K562 (cell line): Measurements from ENCODE around the gene UQCRH. TPM values are rescaled to one million over a fixed set of nuclear protein-coding genes. Genes with fewer than 3 reads are reported as not detected.

ENCODE experiments used
- ARNT ChIP-seq, 2 experiments: fragments of 450-650 bp; IDR thresholded peaks; 2 replicates each; pipeline ENCODE4 v1.6.1; 2016; ENCODE audit warnings: mild to moderate bottlenecking in 1 of 2
- ATF7 ChIP-seq: fragments of 450-650 bp; IDR thresholded peaks from 2 replicates; pipeline ENCODE4 v1.7.1; 2014; ENCODE audit warnings: mild to moderate bottlenecking, moderate library complexity
- CSDE1 ChIP-seq, 2 experiments: fragments of 450-650 bp; IDR thresholded peaks; 2 replicates each; pipeline ENCODE4 v1.6.1; 2016; ENCODE audit warnings: mild to moderate bottlenecking in 1 of 2
- GABPB2 ChIP-seq: fragments of 250-450 bp; sonication (Bioruptor Pico); conservative IDR thresholded peaks from 2 replicates; pipeline ENCODE4 v1.5.1; 2021; ENCODE audit warnings: mild to moderate bottlenecking
- HDAC6 ChIP-seq: IDR thresholded peaks from 2 replicates; pipeline ENCODE4 v1.6.1; 2012; ENCODE audit warnings: low read depth, mild to moderate bottlenecking, control low read depth, inconsistent platforms, low read length, moderate library complexity
- JUN ChIP-seq, 2 experiments: sonication (generic) in 1 of 2; formaldehyde crosslinking in 1 of 2; IDR thresholded peaks; 2 replicates each; pipeline versions ENCODE4 v1.6.1 to v1.8.0; 2012 to 2022; ENCODE audit warnings: borderline replicate concordance in 2 of 2, mild to moderate bottlenecking in 2 of 2, improper control_type of control experiment in 1 of 2, low read depth in 1 of 2, low read length in 1 of 2, missing genetic modification reagents in 1 of 2
- KAT8 ChIP-seq: fragments of 450-650 bp; IDR thresholded peaks from 2 replicates; pipeline ENCODE4 v1.6.1; 2016; ENCODE audit warnings: low read depth, mild to moderate bottlenecking
- MCM7 ChIP-seq, 2 experiments: fragments of 450-650 bp; IDR thresholded peaks; 2 replicates each; pipeline ENCODE4 v1.6.1; 2016 to 2018
- MED1 ChIP-seq: sonication (generic); formaldehyde crosslinking; IDR thresholded peaks from 2 replicates; pipeline ENCODE4 v1.8.1; 2023; ENCODE audit warnings: missing genetic modification reagents, borderline replicate concordance
- MXI1 ChIP-seq: IDR thresholded peaks from 2 replicates; pipeline ENCODE4 v1.6.1; 2011; ENCODE audit warnings: low read depth, mild to moderate bottlenecking, improper control_type of control experiment, low read length
- MYBL2 ChIP-seq, 2 experiments: fragments of 450-650 bp in 1 of 2; sonication (generic) in 1 of 2; formaldehyde crosslinking in 1 of 2; IDR thresholded peaks; 2 replicates each; pipeline versions ENCODE4 v1.6.1 to v1.8.1; 2017 to 2022; ENCODE audit warnings: borderline replicate concordance in 1 of 2, inconsistent platforms in 1 of 2, low read depth in 1 of 2, mild to moderate bottlenecking in 1 of 2, missing genetic modification reagents in 1 of 2, moderate library complexity in 1 of 2
- MYC ChIP-seq, 2 experiments: fragments of 250-450 bp in 1 of 2; sonication (Bioruptor Pico) in 1 of 2; IDR thresholded peaks; 2 replicates each; pipeline versions ENCODE4 v1.5.1 to v1.6.1; 2012 to 2021; ENCODE audit warnings: low read depth in 2 of 2, borderline replicate concordance in 1 of 2, improper control_type of control experiment in 1 of 2, low read length in 1 of 2, mild to moderate bottlenecking in 1 of 2, moderate library complexity in 1 of 2
- NBN ChIP-seq: fragments of 450-650 bp; IDR thresholded peaks from 2 replicates; pipeline ENCODE4 v1.6.1; 2016; ENCODE audit warnings: low read depth, mild to moderate bottlenecking
- NR2C2 ChIP-seq, 2 experiments: fragments of 200-800 bp in 1 of 2; sonication (Bioruptor generic) in 1 of 2; sonication (generic) in 1 of 2; formaldehyde crosslinking in 1 of 2; IDR thresholded peaks; 2 replicates each; pipeline versions ENCODE4 v1.6.1 to v1.8.0; 2016 to 2022; ENCODE audit warnings: mild to moderate bottlenecking in 1 of 2, missing compliant biosample characterization in 1 of 2, missing genetic modification characterization in 1 of 2, missing genetic modification reagents in 1 of 2
- POLR2AphosphoS2 ChIP-seq: IDR thresholded peaks from 2 replicates; pipeline ENCODE4 v1.6.1; 2012; ENCODE audit warnings: low read length, improper control_type of control experiment
- RBM34 ChIP-seq: fragments of 200-400 bp; formaldehyde crosslinking; IDR thresholded peaks from 2 replicates; pipeline ENCODE4 v1.6.1; 2018; ENCODE audit warnings: low read length, borderline replicate concordance; ENCODE audit not compliant: insufficient read depth
- RFX5 ChIP-seq: IDR thresholded peaks from 2 replicates; pipeline ENCODE4 v1.6.1; 2011; ENCODE audit warnings: low read depth, mild to moderate bottlenecking, improper control_type of control experiment, low read length
- SMARCA4 ChIP-seq: fragments of 450-650 bp; IDR thresholded peaks from 2 replicates; pipeline ENCODE4 v1.6.1; 2016
- SRSF7 ChIP-seq: fragments of 200-400 bp; formaldehyde crosslinking; optimal IDR thresholded peaks from 2 replicates; pipeline ENCODE3; 2017; ENCODE audit warnings: mild to moderate bottlenecking, low read depth, low read length
- SUPT5H ChIP-seq: fragments of 450-650 bp; IDR thresholded peaks from 2 replicates; pipeline ENCODE4 v1.6.1; 2016
- WHSC1 ChIP-seq: IDR thresholded peaks from one replicate; pipeline ENCODE4 v1.6.1; 2012; ENCODE audit warnings: low read length, control low read depth, inconsistent platforms
- polyA plus RNA-seq, 8 experiments: library from polyadenylated mRNA; depleted of rRNA in 4 of 8; stranded (reverse) in 5 of 8; unstranded in 3 of 8; fragments of >200 nt; fragmentation: Nextera tagmentation in 2 of 8; fragmentation: Illumina TruSeq in 1 of 8; extraction: Ambion mirVana in 2 of 8; extraction: Trizol in 1 of 8; gene quantifications; 2 replicates each; pipeline versions ENCODE4 v1.2.1 to v1.2.3, GENCODE V29; 2011 to 2014; ENCODE audit warnings: inconsistent platforms in 1 of 8, missing spikeins in 1 of 8
- total RNA-seq, 7 experiments: library from RNA; depleted of rRNA in 6 of 7; stranded (reverse); fragments of >200 nt in 6 of 7; fragmentation: Illumina TruSeq in 2 of 7; extraction: Trizol in 2 of 7; gene quantifications; 2 replicates each; pipeline versions ENCODE4 v1.2.1 to v1.2.3, GENCODE V29; 2011 to 2021; ENCODE audit warnings: low replicate concordance in 1 of 7
- TF ChIP-seq, protein P1 (sequence below): fragments of 200-800 bp; sonication (Bioruptor generic); IDR thresholded peaks from 2 replicates; pipeline ENCODE4 v1.6.1; 2017; ENCODE audit warnings: missing genetic modification characterization, missing compliant biosample characterization
- TF ChIP-seq, protein P2 (sequence below): fragments of 450-650 bp; IDR thresholded peaks from 2 replicates; pipeline ENCODE4 v1.6.1; 2014; ENCODE audit warnings: low read depth, mild to moderate bottlenecking, moderate library complexity, borderline replicate concordance
- TF ChIP-seq, protein P3 (sequence below): fragments of 450-650 bp; formaldehyde crosslinking; IDR thresholded peaks from 2 replicates; pipeline ENCODE4 v1.4.0; 2022; ENCODE audit warnings: mild to moderate bottlenecking, moderate library complexity

The UQCRH gene
- total and polyA plus RNA-seq, 9 of the 15 experiments (the other 6 are each of a cell fraction or from before 2014, with no cell fraction given) = 1,267 to 5,184 (median 2,410) TPM

DNA sequence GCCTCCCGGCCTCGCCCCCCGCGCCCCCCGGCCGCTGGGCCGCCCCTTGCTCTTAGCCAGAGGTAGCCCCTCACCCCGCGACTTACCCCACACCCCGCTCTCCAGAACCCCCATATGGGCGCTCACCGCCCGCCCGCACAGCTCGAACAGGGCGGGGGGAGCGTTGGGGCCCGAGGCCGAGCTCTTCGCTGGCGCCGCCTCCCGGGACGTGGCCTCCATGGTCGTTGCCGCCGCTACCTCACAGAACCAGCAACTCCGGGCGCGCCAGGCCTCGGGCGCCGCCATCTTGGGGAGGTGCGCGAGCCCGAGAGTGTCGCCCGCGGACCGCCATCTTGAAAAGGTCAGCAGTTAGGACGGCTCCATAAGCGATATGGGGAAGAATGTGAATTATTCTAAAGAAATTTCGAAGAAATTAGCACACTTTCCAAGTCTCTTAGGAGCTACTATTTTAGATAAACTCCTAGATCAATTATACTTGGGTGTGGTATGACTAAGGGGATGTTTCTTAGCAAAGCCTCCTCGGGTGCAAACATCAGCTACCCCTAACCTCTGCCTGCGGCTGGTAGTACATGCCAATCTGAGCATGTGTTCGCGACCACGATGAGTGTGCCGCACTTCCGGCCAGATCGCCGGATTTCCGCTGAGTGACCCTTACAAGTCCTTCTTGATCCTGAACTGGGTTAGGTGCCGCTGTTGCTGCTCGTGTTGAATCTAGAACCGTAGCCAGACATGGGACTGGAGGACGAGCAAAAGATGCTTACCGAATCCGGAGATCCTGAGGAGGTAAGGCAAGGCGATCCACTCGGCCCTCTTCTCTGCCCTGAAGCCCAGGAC is at the start of gene UQCRH, which contains the start of gene LRRC41 (continued):
- TF ChIP-seq RBM34 (no peak), KAT8 (no peak), NR2C2 (CRISPR knock-in tag; IDR thresholded peaks at IDR 0.05) (peak; percentile 82), NR2C2 (tag; IDR thresholded peaks at IDR 0.05) (peak; percentile 97), MCM7 (IDR thresholded peaks at IDR 0.05) (no peak), SRSF7 (no peak), MYC (IDR thresholded peaks at IDR 0.05; ENCODE audit: low read depth, low read length) (peak; percentile 97), MYC (CRISPR knock-in tag; IDR thresholded peaks at IDR 0.05; ENCODE audit: borderline replicate concordance, low read depth) (peak; percentile 99), ATF7 (peak; percentile 100), MYBL2 (IDR thresholded peaks at IDR 0.05; ENCODE audit: low read depth) (no peak), MYBL2 (CRISPR knock-in tag; IDR thresholded peaks at IDR 0.05; ENCODE audit: borderline replicate concordance) (no peak), WHSC1 (no peak), JUN (IDR thresholded peaks at IDR 0.05; ENCODE audit: borderline replicate concordance, low read depth, low read length) (peak; percentile 62; the same call in 1 of the 2 replicates), JUN (CRISPR knock-in tag; IDR thresholded peaks at IDR 0.05; ENCODE audit: borderline replicate concordance) (no peak), SUPT5H (peak; percentile 96), GABPB2 (CRISPR knock-in tag) (no peak), RFX5 (no peak), ARNT (IDR thresholded peaks at IDR 0.05) (peak in 1 of 2 experiments; percentile 60; a peak in 3 of 4 replicates), HDAC6 (no peak), SMARCA4 (no peak), POLR2AphosphoS2 (peak; percentile 90; the same call in 1 of the 2 replicates), MED1 (CRISPR knock-in tag) (no peak), MXI1 (peak; percentile 58), CSDE1 (IDR thresholded peaks at IDR 0.05) (peak; percentile 62 to 96; a peak in 3 of 4 replicates), NBN (no peak; the same call in 1 of the 2 replicates)
- TF ChIP-seq, protein P1, sequence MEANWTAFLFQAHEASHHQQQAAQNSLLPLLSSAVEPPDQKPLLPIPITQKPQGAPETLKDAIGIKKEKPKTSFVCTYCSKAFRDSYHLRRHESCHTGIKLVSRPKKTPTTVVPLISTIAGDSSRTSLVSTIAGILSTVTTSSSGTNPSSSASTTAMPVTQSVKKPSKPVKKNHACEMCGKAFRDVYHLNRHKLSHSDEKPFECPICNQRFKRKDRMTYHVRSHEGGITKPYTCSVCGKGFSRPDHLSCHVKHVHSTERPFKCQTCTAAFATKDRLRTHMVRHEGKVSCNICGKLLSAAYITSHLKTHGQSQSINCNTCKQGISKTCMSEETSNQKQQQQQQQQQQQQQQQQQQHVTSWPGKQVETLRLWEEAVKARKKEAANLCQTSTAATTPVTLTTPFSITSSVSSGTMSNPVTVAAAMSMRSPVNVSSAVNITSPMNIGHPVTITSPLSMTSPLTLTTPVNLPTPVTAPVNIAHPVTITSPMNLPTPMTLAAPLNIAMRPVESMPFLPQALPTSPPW = peak; percentile 99
- TF ChIP-seq, protein P2, sequence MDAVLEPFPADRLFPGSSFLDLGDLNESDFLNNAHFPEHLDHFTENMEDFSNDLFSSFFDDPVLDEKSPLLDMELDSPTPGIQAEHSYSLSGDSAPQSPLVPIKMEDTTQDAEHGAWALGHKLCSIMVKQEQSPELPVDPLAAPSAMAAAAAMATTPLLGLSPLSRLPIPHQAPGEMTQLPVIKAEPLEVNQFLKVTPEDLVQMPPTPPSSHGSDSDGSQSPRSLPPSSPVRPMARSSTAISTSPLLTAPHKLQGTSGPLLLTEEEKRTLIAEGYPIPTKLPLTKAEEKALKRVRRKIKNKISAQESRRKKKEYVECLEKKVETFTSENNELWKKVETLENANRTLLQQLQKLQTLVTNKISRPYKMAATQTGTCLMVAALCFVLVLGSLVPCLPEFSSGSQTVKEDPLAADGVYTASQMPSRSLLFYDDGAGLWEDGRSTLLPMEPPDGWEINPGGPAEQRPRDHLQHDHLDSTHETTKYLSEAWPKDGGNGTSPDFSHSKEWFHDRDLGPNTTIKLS = peak; percentile 99
- TF ChIP-seq, protein P3, sequence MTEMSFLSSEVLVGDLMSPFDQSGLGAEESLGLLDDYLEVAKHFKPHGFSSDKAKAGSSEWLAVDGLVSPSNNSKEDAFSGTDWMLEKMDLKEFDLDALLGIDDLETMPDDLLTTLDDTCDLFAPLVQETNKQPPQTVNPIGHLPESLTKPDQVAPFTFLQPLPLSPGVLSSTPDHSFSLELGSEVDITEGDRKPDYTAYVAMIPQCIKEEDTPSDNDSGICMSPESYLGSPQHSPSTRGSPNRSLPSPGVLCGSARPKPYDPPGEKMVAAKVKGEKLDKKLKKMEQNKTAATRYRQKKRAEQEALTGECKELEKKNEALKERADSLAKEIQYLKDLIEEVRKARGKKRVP = 0 out of 2 replicates have a peak, but pooled peaks have one; percentile 11
